GM12891 (cell line): ENCODE results near the gene AHNAK2.

Experiments
- PAX5 ChIP-seq: IDR thresholded peaks from 2 replicates; pipeline ENCODE4 v1.6.1; 2011; ENCODE audit warnings: low read length, moderate library complexity, mild to moderate bottlenecking; ENCODE audit not compliant: insufficient read depth, severe bottlenecking
- POLR2A ChIP-seq: IDR thresholded peaks from 2 replicates; pipeline ENCODE4 v1.6.1; 2011; ENCODE audit warnings: low read depth, low read length, control low read depth

- no peak for TF ChIP-seq POLR2A
- TF ChIP-seq PAX5 = no peak
Observed at GRCh38 chr14:104898195-104898558, 80.0 kb downstream of the AHNAK2 start.
